HEK293 (cell line): ENCODE results near the gene BACH2.

Experiments used
- CTCF ChIA-PET: fragments of 350-600 bp; formaldehyde crosslinking; extraction: SDS; loops from one replicate; lab custom pipeline; 2021; ENCODE audit warnings: antibody characterized with exemption; lab: Yijun Ruan, JAX
- POLR2A ChIA-PET: fragments of 300-600 bp; formaldehyde crosslinking; extraction: SDS; loops from one replicate; lab custom pipeline; 2020; ENCODE audit warnings: antibody characterized with exemption, inconsistent platforms; lab: Yijun Ruan, JAX
- H3K27ac ChIP-seq: fragments of 200-500 bp; sonication (Bioruptor generic); 2 replicates; pipeline ENCODE4 v1.5.1; 2014; ENCODE audit warnings: low read depth, low read length, control low read depth, inconsistent platforms; ENCODE audit errors: extremely low read depth
- H3K36me3 ChIP-seq, 2 experiments: fragments of 200-500 bp in 1 of 2; sonication (Bioruptor generic) in 1 of 2; 1 replicate in 1 of 2; 2 replicates in 1 of 2; pipeline ENCODE4 v1.5.1; 2014 to 2017; ENCODE audit warnings: inconsistent platforms in 2 of 2, low read length in 2 of 2; ENCODE audit not compliant: control insufficient read depth in 2 of 2, insufficient read depth in 1 of 2
- H3K4me1 ChIP-seq: fragments of 200-500 bp; sonication (Bioruptor generic); 2 replicates; pipeline ENCODE4 v1.5.1; 2014; ENCODE audit warnings: mild to moderate bottlenecking, low read length, inconsistent platforms; ENCODE audit not compliant: control insufficient read depth, insufficient read depth
- H3K4me3 ChIP-seq: 2 replicates; pipeline ENCODE4 v1.5.1; 2011; ENCODE audit warnings: low read depth, mild to moderate bottlenecking, control low read depth, low read length, moderate library complexity
- H3K9me3 ChIP-seq: fragments of 200-500 bp; sonication (Bioruptor generic); 2 replicates; pipeline ENCODE4 v1.5.1; 2014; ENCODE audit warnings: low read depth, low read length, inconsistent platforms; ENCODE audit not compliant: control insufficient read depth, insufficient read depth
- HOXD13 ChIP-seq: sonication (generic); formaldehyde crosslinking; IDR thresholded peaks from 2 replicates; pipeline ENCODE4 v1.8.0; 2022; ENCODE audit warnings: missing genetic modification reagents, borderline replicate concordance
- IKZF3 ChIP-seq: fragments of 450-650 bp; IDR thresholded peaks from 2 replicates; pipeline ENCODE4 v1.5.0; 2018; ENCODE audit warnings: missing biosample characterization, mild to moderate bottlenecking, missing genetic modification characterization, moderate library complexity
- KLF1 ChIP-seq: fragments of 450-650 bp; formaldehyde crosslinking; IDR thresholded peaks from 2 replicates; pipeline ENCODE4 v1.5.1; 2016; ENCODE audit warnings: missing biosample characterization, missing genetic modification characterization
- KLF10 ChIP-seq: fragments of 450-650 bp; IDR thresholded peaks from 2 replicates; pipeline ENCODE4 v1.5.1; 2018; ENCODE audit warnings: missing biosample characterization, mild to moderate bottlenecking, missing genetic modification characterization
- KLF8 ChIP-seq: fragments of 450-650 bp; formaldehyde crosslinking; IDR thresholded peaks from 2 replicates; pipeline ENCODE4 v1.5.1; 2016; ENCODE audit warnings: missing biosample characterization, missing genetic modification characterization
- MEIS1 ChIP-seq: sonication (generic); formaldehyde crosslinking; IDR thresholded peaks from 2 replicates; pipeline ENCODE4 v1.8.1; 2022; ENCODE audit warnings: missing genetic modification reagents, mild to moderate bottlenecking, borderline replicate concordance
- SP2 ChIP-seq: fragments of 450-650 bp; formaldehyde crosslinking; IDR thresholded peaks from 2 replicates; pipeline ENCODE4 v1.5.1; 2016; ENCODE audit warnings: missing biosample characterization, missing genetic modification characterization
- SP7 ChIP-seq: fragments of 450-650 bp; formaldehyde crosslinking; IDR thresholded peaks from 2 replicates; pipeline ENCODE4 v1.5.1; 2016; ENCODE audit warnings: missing biosample characterization, missing genetic modification characterization
- ZNF2 ChIP-seq: fragments of 450-650 bp; formaldehyde crosslinking; IDR thresholded peaks from 2 replicates; pipeline ENCODE4 v1.5.1; 2016; ENCODE audit warnings: missing biosample characterization, missing genetic modification characterization
- ZNF335 ChIP-seq: fragments of 450-650 bp; formaldehyde crosslinking; conservative IDR thresholded peaks from 2 replicates; pipeline ENCODE4 v1.5.1; 2016; ENCODE audit warnings: missing biosample characterization, missing genetic modification characterization
- ZNF341 ChIP-seq: fragments of 450-650 bp; formaldehyde crosslinking; IDR thresholded peaks from 2 replicates; pipeline ENCODE4; 2016; ENCODE audit warnings: low read depth, missing biosample characterization, missing genetic modification characterization
- ZNF354C ChIP-seq: fragments of 450-650 bp; formaldehyde crosslinking; IDR thresholded peaks from 2 replicates; pipeline ENCODE4 v1.5.1; 2016; ENCODE audit warnings: missing biosample characterization, missing genetic modification characterization, low read depth, borderline replicate concordance
- ZNF473 ChIP-seq: fragments of 450-650 bp; formaldehyde crosslinking; IDR thresholded peaks from 2 replicates; pipeline ENCODE4 v1.5.1; 2017; ENCODE audit warnings: missing biosample characterization, missing genetic modification characterization
- ZNF501 ChIP-seq: fragments of 450-650 bp; formaldehyde crosslinking; IDR thresholded peaks from 2 replicates; pipeline ENCODE4 v1.5.1; 2016; ENCODE audit warnings: missing biosample characterization, missing genetic modification characterization
- ZNF560 ChIP-seq: fragments of 450-650 bp; formaldehyde crosslinking; IDR thresholded peaks from 2 replicates; pipeline ENCODE4 v1.5.1; 2017; ENCODE audit warnings: missing biosample characterization, missing genetic modification characterization, borderline replicate concordance
- ZNF561 ChIP-seq: fragments of 450-650 bp; IDR thresholded peaks from 2 replicates; pipeline ENCODE4 v1.5.1; 2018; ENCODE audit warnings: missing biosample characterization, missing genetic modification characterization, borderline replicate concordance
- ZNF629 ChIP-seq: fragments of 450-650 bp; formaldehyde crosslinking; IDR thresholded peaks from 2 replicates; pipeline ENCODE4 v1.5.1; 2017; ENCODE audit warnings: missing biosample characterization, missing genetic modification characterization
- ZNF660 ChIP-seq: fragments of 450-650 bp; IDR thresholded peaks from 2 replicates; pipeline ENCODE4 v1.5.1; 2018; ENCODE audit warnings: missing biosample characterization, mild to moderate bottlenecking, missing genetic modification characterization
- ZSCAN30 ChIP-seq: fragments of 450-650 bp; IDR thresholded peaks from 2 replicates; pipeline ENCODE4 v1.5.1; 2018; ENCODE audit warnings: missing biosample characterization, mild to moderate bottlenecking, missing genetic modification characterization, moderate library complexity
- TF ChIP-seq, protein P1 (sequence below): fragments of 450-650 bp; formaldehyde crosslinking; IDR thresholded peaks from 2 replicates; pipeline ENCODE4 v1.5.1; 2016; ENCODE audit warnings: missing biosample characterization, missing genetic modification characterization
- TF ChIP-seq, protein P2 (sequence below): fragments of 450-650 bp; formaldehyde crosslinking; IDR thresholded peaks from 2 replicates; pipeline ENCODE4 v1.5.1; 2016; ENCODE audit warnings: missing biosample characterization, missing genetic modification characterization
- TF ChIP-seq, protein P3 (sequence below): fragments of 450-650 bp; formaldehyde crosslinking; optimal IDR thresholded peaks from 2 replicates; pipeline ENCODE3; 2016; ENCODE audit warnings: missing biosample characterization, mild to moderate bottlenecking, missing genetic modification characterization
- TF ChIP-seq, protein P4 (sequence below): fragments of 450-650 bp; formaldehyde crosslinking; IDR thresholded peaks from 2 replicates; pipeline ENCODE4 v1.5.1; 2017; ENCODE audit warnings: missing biosample characterization, missing genetic modification characterization

BACH2 gene

DNA sequence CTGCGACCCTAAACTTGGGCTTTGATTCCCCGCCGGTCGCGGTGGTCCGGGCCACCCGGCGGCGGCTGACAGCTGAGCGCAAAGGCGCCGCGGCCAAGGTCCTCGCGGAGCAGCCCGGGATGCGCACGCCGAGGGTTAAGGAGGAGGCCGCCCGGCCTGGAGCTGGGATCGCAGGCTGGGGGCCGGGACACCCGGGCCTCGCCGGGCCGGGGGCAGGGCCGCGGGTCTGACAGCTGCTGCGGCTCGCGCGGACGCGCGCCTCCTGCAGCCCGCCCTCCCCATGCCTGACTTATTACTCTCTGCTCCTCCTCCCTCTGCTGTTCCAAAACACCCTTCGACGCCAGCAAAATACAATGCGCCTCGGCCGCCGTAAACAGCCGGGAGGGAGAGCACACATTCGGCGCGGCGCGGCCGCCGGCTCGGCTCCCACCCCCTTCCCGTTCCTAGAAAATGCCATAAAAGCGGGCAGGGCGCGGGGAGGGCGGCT lies 746 bp downstream of the BACH2 start:
- ChIA-PET POLR2A (interaction anchor here (0.6 to 1.9 kb wide), 9 partner anchors 8 to 182 kb away, joined by 3 to 15 read pairs (median 4); no protein-coding TSS in a partner anchor), CTCF (interaction anchor here (0.7 to 2.0 kb wide), 7 partner anchors 11 to 1135 kb away, joined by 3 to 10 read pairs (median 3); no protein-coding TSS in a partner anchor)
- H3K27ac ChIP-seq: peak overlapping the region; percentile 70; the same call in 1 of the 2 replicates
- no peaks in the 10 kb centered on the region; the same call in 1 of the 2 replicates for H3K4me1 ChIP-seq
- TF ChIP-seq KLF10 (tag by site-specific recombination) (peak; percentile 62; the same call in 1 of the 2 replicates), KLF8 (tag by site-specific recombination) (peak; percentile 54; the same call in 1 of the 2 replicates), ZNF560 (tag by site-specific recombination) (no peak), ZNF341 (tag by site-specific recombination) (peak; percentile 98), ZNF2 (tag by site-specific recombination) (0 out of 2 replicates have a peak, but pooled peaks have one; percentile 10), SP7 (tag by site-specific recombination) (no peak), ZNF335 (tag by site-specific recombination) (peak; percentile 76), ZNF561 (tag by site-specific recombination) (peak; percentile 78; the same call in 1 of the 2 replicates), MEIS1 (CRISPR knock-in tag) (no peak), KLF1 (tag by site-specific recombination) (0 out of 2 replicates have a peak, but pooled peaks have one; percentile 7), IKZF3 (tag by site-specific recombination) (0 out of 2 replicates have a peak, but pooled peaks have one; percentile 56), ZNF473 (tag by site-specific recombination) (no peak), ZNF501 (tag by site-specific recombination) (no peak), SP2 (tag by site-specific recombination) (peak; percentile 40), ZNF629 (tag by site-specific recombination) (no peak), ZNF660 (tag by site-specific recombination) (peak; percentile 70), HOXD13 (CRISPR knock-in tag) (0 out of 2 replicates have a peak, but pooled peaks have one; percentile 64), ZSCAN30 (tag by site-specific recombination) (0 out of 2 replicates have a peak, but pooled peaks have one; percentile 57), ZNF354C (tag by site-specific recombination) (no peak)
- TF ChIP-seq, protein P1, sequence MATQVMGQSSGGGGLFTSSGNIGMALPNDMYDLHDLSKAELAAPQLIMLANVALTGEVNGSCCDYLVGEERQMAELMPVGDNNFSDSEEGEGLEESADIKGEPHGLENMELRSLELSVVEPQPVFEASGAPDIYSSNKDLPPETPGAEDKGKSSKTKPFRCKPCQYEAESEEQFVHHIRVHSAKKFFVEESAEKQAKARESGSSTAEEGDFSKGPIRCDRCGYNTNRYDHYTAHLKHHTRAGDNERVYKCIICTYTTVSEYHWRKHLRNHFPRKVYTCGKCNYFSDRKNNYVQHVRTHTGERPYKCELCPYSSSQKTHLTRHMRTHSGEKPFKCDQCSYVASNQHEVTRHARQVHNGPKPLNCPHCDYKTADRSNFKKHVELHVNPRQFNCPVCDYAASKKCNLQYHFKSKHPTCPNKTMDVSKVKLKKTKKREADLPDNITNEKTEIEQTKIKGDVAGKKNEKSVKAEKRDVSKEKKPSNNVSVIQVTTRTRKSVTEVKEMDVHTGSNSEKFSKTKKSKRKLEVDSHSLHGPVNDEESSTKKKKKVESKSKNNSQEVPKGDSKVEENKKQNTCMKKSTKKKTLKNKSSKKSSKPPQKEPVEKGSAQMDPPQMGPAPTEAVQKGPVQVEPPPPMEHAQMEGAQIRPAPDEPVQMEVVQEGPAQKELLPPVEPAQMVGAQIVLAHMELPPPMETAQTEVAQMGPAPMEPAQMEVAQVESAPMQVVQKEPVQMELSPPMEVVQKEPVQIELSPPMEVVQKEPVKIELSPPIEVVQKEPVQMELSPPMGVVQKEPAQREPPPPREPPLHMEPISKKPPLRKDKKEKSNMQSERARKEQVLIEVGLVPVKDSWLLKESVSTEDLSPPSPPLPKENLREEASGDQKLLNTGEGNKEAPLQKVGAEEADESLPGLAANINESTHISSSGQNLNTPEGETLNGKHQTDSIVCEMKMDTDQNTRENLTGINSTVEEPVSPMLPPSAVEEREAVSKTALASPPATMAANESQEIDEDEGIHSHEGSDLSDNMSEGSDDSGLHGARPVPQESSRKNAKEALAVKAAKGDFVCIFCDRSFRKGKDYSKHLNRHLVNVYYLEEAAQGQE (tag by site-specific recombination): no peak
- TF ChIP-seq, protein P2, sequence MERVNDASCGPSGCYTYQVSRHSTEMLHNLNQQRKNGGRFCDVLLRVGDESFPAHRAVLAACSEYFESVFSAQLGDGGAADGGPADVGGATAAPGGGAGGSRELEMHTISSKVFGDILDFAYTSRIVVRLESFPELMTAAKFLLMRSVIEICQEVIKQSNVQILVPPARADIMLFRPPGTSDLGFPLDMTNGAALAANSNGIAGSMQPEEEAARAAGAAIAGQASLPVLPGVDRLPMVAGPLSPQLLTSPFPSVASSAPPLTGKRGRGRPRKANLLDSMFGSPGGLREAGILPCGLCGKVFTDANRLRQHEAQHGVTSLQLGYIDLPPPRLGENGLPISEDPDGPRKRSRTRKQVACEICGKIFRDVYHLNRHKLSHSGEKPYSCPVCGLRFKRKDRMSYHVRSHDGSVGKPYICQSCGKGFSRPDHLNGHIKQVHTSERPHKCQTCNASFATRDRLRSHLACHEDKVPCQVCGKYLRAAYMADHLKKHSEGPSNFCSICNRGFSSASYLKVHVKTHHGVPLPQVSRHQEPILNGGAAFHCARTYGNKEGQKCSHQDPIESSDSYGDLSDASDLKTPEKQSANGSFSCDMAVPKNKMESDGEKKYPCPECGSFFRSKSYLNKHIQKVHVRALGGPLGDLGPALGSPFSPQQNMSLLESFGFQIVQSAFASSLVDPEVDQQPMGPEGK (tag by site-specific recombination): peak; percentile 17; the same call in 1 of the 2 replicates
- TF ChIP-seq, protein P3, sequence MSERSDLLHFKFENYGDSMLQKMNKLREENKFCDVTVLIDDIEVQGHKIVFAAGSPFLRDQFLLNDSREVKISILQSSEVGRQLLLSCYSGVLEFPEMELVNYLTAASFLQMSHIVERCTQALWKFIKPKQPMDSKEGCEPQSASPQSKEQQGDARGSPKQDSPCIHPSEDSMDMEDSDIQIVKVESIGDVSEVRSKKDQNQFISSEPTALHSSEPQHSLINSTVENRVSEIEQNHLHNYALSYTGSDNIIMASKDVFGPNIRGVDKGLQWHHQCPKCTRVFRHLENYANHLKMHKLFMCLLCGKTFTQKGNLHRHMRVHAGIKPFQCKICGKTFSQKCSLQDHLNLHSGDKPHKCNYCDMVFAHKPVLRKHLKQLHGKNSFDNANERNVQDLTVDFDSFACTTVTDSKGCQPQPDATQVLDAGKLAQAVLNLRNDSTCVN (tag by site-specific recombination): peak; percentile 16
- TF ChIP-seq, protein P4, sequence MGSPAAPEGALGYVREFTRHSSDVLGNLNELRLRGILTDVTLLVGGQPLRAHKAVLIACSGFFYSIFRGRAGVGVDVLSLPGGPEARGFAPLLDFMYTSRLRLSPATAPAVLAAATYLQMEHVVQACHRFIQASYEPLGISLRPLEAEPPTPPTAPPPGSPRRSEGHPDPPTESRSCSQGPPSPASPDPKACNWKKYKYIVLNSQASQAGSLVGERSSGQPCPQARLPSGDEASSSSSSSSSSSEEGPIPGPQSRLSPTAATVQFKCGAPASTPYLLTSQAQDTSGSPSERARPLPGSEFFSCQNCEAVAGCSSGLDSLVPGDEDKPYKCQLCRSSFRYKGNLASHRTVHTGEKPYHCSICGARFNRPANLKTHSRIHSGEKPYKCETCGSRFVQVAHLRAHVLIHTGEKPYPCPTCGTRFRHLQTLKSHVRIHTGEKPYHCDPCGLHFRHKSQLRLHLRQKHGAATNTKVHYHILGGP (tag by site-specific recombination): no peak; the same call in 1 of the 2 replicates
- no peaks in the 10 kb centered on the region for H3K36me3 ChIP-seq
- H3K4me3 ChIP-seq: peak overlapping the region; percentile 82
- H3K9me3 ChIP-seq: no peaks in the 10 kb centered on the region
